Stimulated activated CD8-positive, alpha-beta memory T cell treated with anti-CD3 and anti-CD28 coated beads, Interleukin-12 subunit alpha, Interleukin-12 subunit beta, amount 100 ng/mL, for 24 hours (primary cell): ENCODE data around the gene OTUD5.
"Not testable (repeated sequence)": the region's sequence is repeated elsewhere in the genome, so short reads cannot be mapped to it uniquely, and the experiment has no call there.

Experiments
- DNase-seq: peaks from one replicate; pipeline ENCODE4 v3.0.0-alpha.2; 2020; ENCODE audit errors: extremely low read depth

The OTUD5 gene

GRCh38 chrX:48957477-48957826, at the start of gene OTUD5:
Gene OTUD5 (minus strand): TSS chrX:48957607. CDS start chrX:48957570, 37 bp downstream.
- DNase-seq = peak; percentile 65

GRCh38 chrX:49003696-49004095, 46.3 kb upstream of the OTUD5 start:
- DNase-seq = no peak

- DNase-seq = peak; percentile 40
Observed at GRCh38 chrX:49002091-49002935, 44.9 kb upstream of the OTUD5 start, which contains the start of gene GRIPAP1. Gene GRIPAP1 (minus strand): TSS chrX:49002264. CDS start chrX:49002229, 35 bp downstream.

- peak; percentile 3 for DNase-seq
Observed at GRCh38 chrX:49001521-49002090, 44.2 kb upstream of the OTUD5 start.

GRCh38 chrX:49000636-49001035, 43.2 kb upstream of the OTUD5 start:
- DNase-seq = no peak

- DNase-seq = no peak
Observed at GRCh38 chrX:48999030-48999429, 41.6 kb upstream of the OTUD5 start.

- no peak for DNase-seq
Observed at GRCh38 chrX:48998391-48998790, 41.0 kb upstream of the OTUD5 start.

- DNase-seq = no peak
Observed at GRCh38 chrX:48997865-48998264, 40.5 kb upstream of the OTUD5 start.

- no peak for DNase-seq
Observed at GRCh38 chrX:48997455-48997854, 40.0 kb upstream of the OTUD5 start.

GRCh38 chrX:48996969-48997368, 39.6 kb upstream of the OTUD5 start:
- DNase-seq = no peak

GRCh38 chrX:48992341-48992740, 34.9 kb upstream of the OTUD5 start:
- DNase-seq = no peak

- no peak for DNase-seq
Observed at GRCh38 chrX:48989483-48989882, 32.1 kb upstream of the OTUD5 start.

GRCh38 chrX:48983896-48984295, 26.5 kb upstream of the OTUD5 start:
- DNase-seq = no peak

- no peak for DNase-seq
Observed at GRCh38 chrX:48983081-48983480, 25.7 kb upstream of the OTUD5 start.

GRCh38 chrX:48981178-48981577, 23.8 kb upstream of the OTUD5 start:
- no peak for DNase-seq

- DNase-seq = not testable (repeated sequence)
Observed at GRCh38 chrX:48980341-48980740, 22.9 kb upstream of the OTUD5 start.

GRCh38 chrX:48978226-48978625, 20.8 kb upstream of the OTUD5 start:
- no peak for DNase-seq

GRCh38 chrX:48976086-48976485, 18.7 kb upstream of the OTUD5 start:
- DNase-seq = no peak

GRCh38 chrX:48975541-48975940, 18.1 kb upstream of the OTUD5 start:
- no peak for DNase-seq

GRCh38 chrX:48975041-48975440, 17.6 kb upstream of the OTUD5 start:
- DNase-seq = no peak

GRCh38 chrX:48974574-48974973, 17.2 kb upstream of the OTUD5 start:
- no peak for DNase-seq

- no peak for DNase-seq
Observed at GRCh38 chrX:48974033-48974432, 16.6 kb upstream of the OTUD5 start.
